Measurements from ENCODE around the gene EPB42. TPM values are rescaled to one million over a fixed set of nuclear protein-coding genes. Genes with fewer than 3 reads are reported as not detected.
"Not testable (repeated sequence)": the region's sequence is repeated elsewhere in the genome, so short reads cannot be mapped to it uniquely, and the experiment has no call there.

Gene EPB42
- total RNA-seq, 1 experiment from 2014 or later = not detected

GRCh38 chr15:43169888-43170287 lies 50.9 kb downstream of the EPB42 start (continued):
- TF ChIP-seq ZBTB33 (IDR thresholded peaks at IDR 0.05; ENCODE audit: extremely low read depth, insufficient replicate concordance, low read length) (no peak), CBX3 (IDR thresholded peaks at IDR 0.05; ENCODE audit: low read depth) (no peak), ZFX (IDR thresholded peaks at IDR 0.05) (no peak), EGR1 (IDR thresholded peaks at IDR 0.05; ENCODE audit: low read depth) (no peak), POLR2AphosphoS5 (IDR thresholded peaks at IDR 0.05; ENCODE audit: low read depth, low read length) (no peak), SP1 (IDR thresholded peaks at IDR 0.05; ENCODE audit: low read depth) (no peak), ATF3 (IDR thresholded peaks at IDR 0.05) (no peak), CTCF (IDR thresholded peaks at IDR 0.05 in 2 of 3, conservative IDR thresholded peaks at IDR 0.05 in 1 of 3; ENCODE audit: borderline replicate concordance in 1 of 3, insufficient read depth in 1 of 3, low read depth in 2 of 3, low read length in 2 of 3) (no peak)

GRCh38 chr15:43168192-43169107 lies 52.4 kb downstream of the EPB42 start:
- no peak overlapping the region for H2AFZ ChIP-seq (ENCODE audit: low read depth, low read length, poor library complexity, severe bottlenecking)
- RAD21 ChIA-PET (ENCODE audit: low non-redundant PET in 1 of 2, low total read pairs in 2 of 2, uncharacterized antibody in 2 of 2, unreplicated experiment in 2 of 2) = no interaction called here
- H3K36me3 ChIP-seq (ENCODE audit: control insufficient read depth in 1 of 2, insufficient read depth in 2 of 2, low read length in 2 of 2) = peaks cover 0 to 4% of the 10 kb centered on the region in 2 experiments; a peak in 1 of 4 replicates
- no peak for DNase-seq (ENCODE audit: low read depth, low spot score)
- no peaks in the 10 kb centered on the region for H3K9me2 ChIP-seq (ENCODE audit: insufficient read depth)
- no peaks in the 10 kb centered on the region for H3K9me3 ChIP-seq (ENCODE audit: control insufficient read depth in 1 of 2, insufficient read depth in 1 of 2, low read depth in 1 of 2, low read length in 2 of 2)
- no peak for ATAC-seq
- no peaks in the 10 kb centered on the region for H3K79me2 ChIP-seq (ENCODE audit: insufficient read depth, low read length)
- no peak overlapping the region for H3K27ac ChIP-seq (ENCODE audit: low read depth, low read length)
- no peak overlapping the region for H3K9ac ChIP-seq (ENCODE audit: low read length)
- H3K27me3 ChIP-seq (ENCODE audit: insufficient read depth, low read length) = no peaks in the 10 kb centered on the region
- CTCF ChIA-PET = no interaction called here
- intact Hi-C loops (cut with micrococcal nuclease) = no loop called here
- BruUV-seq (replicated peaks) = no TSS peak
- no peak overlapping the region for H3K4me3 ChIP-seq (replicated peaks in 1 of 2; ENCODE audit: low read depth in 1 of 2, low read length in 2 of 2)
- H3K4me1 ChIP-seq (ENCODE audit: control insufficient read depth in 1 of 2, insufficient read depth in 2 of 2, low read length in 2 of 2) = no peaks in the 10 kb centered on the region
- POLR2A ChIA-PET = no interaction called here
- no peak for TF ChIP-seq EZH2 (IDR thresholded peaks at IDR 0.05)
- TF ChIP-seq POLR2A (IDR thresholded peaks at IDR 0.05; ENCODE audit: borderline replicate concordance, extremely low read depth, insufficient read depth, insufficient read length) = no peak
- TF ChIP-seq ZBTB33 (IDR thresholded peaks at IDR 0.05; ENCODE audit: extremely low read depth, insufficient replicate concordance, low read length) = no peak
- no peak for TF ChIP-seq TCF7L2 (IDR thresholded peaks at IDR 0.05; ENCODE audit: borderline replicate concordance, extremely low read depth, insufficient read depth, insufficient read length)
- H3K4me2 ChIP-seq (ENCODE audit: low read length) = no peak overlapping the region
- H4K20me1 ChIP-seq (ENCODE audit: insufficient read depth) = no peaks in the 10 kb centered on the region

DNA sequence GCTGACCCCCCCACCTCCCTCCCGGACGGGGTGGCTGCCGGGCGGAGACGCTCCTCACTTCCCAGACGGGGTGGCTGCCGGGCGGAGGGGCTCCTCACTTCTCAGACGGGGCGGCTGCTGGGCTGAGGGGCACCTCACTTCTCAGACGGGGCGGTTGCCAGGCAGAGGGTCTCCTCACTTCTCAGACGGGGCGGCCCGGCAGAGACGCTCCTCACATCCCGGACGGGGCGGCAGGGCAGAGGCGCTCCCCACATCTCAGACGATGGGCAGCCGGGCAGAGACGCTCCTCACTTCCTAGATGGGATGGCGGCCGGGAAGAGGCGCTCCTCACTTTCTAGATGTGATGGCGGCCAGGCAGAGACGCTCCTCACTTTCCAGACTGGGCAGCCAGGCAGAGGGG lies 53.6 kb downstream of the EPB42 start:
- RAD21 ChIA-PET (ENCODE audit: low non-redundant PET in 1 of 2, low total read pairs in 2 of 2, uncharacterized antibody in 2 of 2, unreplicated experiment in 2 of 2); ATAC-seq; H3K4me1 ChIP-seq (ENCODE audit: control insufficient read depth in 1 of 2, insufficient read depth in 2 of 2, low read length in 2 of 2); CTCF ChIA-PET; H3K9me3 ChIP-seq (ENCODE audit: control insufficient read depth in 1 of 2, insufficient read depth in 1 of 2, low read depth in 1 of 2, low read length in 2 of 2); POLR2A ChIA-PET; BruUV-seq (replicated peaks); H3K79me2 ChIP-seq (ENCODE audit: insufficient read depth, low read length); H3K27ac ChIP-seq (ENCODE audit: low read depth, low read length); H3K36me3 ChIP-seq (ENCODE audit: control insufficient read depth in 1 of 2, insufficient read depth in 2 of 2, low read length in 2 of 2); H3K9me2 ChIP-seq (ENCODE audit: insufficient read depth); H4K20me1 ChIP-seq (ENCODE audit: insufficient read depth); DNase-seq (ENCODE audit: low read depth, low spot score); H3K27me3 ChIP-seq (ENCODE audit: insufficient read depth, low read length); H3K9ac ChIP-seq (ENCODE audit: low read length); H3K4me3 ChIP-seq (replicated peaks in 1 of 2; ENCODE audit: low read depth in 1 of 2, low read length in 2 of 2); H2AFZ ChIP-seq (ENCODE audit: low read depth, low read length, poor library complexity, severe bottlenecking); H3K4me2 ChIP-seq (ENCODE audit: low read length); intact Hi-C loops (cut with micrococcal nuclease): not testable (repeated sequence)

Data from HCT116 (cell line).